HG02678 (cell line): Measurements from ENCODE around the gene ERAP2.
A peak's percentile ranks its signal among the peaks of the same experiment; 100 is the strongest.
"Not testable (repeated sequence)": the region's sequence is repeated elsewhere in the genome, so short reads cannot be mapped to it uniquely, and the experiment has no call there.

Experiments used
- ATAC-seq: cut with Tn5 transposase; IDR thresholded peaks from one replicate; pipeline ENCODE4 v1.9.1; 2021; ENCODE audit warnings: mild to moderate bottlenecking, moderate library complexity; ENCODE audit not compliant: unreplicated experiment

The ERAP2 gene

DNA sequence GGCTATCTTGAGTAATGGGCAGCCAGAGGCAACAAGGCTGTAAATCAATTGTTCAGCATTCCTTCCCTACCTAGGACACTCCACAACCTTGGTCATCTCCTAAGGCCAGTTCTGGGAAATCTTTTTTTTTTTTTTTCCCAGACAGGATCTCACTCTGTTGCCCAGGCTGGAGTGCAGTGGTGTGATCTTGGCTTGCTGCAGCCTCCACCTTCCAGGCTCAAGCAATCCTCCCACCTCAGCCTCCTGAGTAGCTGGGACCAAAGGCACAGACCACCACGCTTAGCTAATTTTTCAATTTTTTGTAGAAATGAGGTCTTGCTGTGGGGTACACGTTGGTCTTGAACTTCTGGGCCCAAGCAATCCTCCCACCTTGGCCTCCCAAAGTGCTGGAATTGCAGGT, 54.7 kb downstream of the ERAP2 start:
- ATAC-seq: not testable (repeated sequence)

DNA sequence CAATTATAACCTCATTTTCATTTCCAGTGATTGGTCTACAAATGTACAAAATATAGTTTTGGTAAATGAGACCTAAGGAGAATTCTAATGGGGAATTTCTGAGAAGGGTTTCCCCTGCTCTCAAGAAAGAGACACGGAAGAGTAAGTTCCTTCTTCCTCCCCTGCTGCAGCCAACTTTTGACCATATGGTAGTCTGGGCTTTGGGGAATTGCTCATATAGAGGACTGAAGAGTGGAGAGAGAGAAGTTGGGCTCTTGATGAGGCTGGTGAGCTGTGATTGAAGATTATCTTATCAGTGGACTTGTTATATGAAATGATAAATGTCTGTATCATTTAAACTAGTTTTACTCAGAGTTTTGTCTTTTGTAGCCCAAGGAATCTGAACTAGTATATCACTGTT, 55.3 kb downstream of the ERAP2 start:
- ATAC-seq: no peak

DNA sequence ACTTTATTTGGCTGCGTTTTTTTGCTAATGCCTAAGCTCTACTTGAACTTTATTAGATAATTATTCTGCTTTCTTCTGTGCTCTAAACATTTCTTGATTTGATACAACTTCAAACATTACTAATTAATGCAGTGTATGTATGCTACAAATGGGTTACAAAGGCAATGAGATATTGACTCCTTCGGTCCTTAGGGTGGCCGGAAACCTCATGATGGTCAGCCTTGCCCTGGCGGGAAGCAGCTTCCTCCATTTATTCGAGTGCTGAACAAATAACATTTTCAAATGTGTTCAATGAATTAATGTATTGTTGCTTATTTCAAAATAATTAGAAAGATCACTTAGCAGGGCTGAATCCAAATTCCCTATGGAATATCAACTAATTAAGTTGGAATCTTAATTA, 55.7 kb downstream of the ERAP2 start:
- no peak for ATAC-seq

DNA sequence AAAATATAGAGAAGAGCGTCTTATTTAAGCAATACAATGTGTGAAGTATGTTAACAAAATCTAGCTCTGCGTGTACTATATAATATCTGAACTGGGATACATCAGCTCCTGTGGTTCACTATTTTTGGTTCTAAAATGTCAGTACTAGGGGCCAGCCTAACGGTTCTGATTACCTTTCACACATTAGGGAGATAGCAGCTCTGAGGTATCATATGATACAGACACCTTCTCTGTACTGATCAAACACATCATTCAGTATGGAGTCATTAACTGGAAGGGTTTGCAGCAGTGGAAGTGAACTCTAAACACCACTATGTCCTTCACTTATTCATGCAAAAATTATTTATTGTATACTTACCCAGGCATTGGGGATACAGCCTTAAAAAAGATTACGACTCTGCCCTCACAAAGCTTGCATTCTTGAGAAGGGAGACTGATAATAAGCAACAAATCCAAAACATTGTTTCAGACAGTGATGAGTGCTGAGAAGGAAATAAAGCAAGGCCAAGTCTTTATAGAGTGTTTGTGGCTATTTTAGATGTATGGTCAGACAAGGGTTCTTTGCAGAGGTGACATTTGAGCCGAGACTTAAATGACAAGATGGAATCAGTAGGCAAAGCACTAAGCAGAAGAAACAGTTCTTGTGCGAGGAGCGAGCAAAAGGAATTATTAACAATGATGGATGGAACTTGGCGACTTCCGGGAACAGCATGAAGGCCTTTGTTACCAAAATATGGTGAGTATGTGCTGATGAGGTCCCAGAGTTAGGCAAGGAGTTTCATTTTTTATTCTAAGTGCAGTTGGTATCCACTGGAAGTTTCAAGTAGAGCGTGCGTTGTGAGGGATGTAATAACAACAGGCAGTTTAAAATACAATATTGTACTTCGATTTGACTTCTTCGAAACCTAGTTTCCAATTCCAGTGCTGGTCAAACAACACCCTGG, 57.7 kb downstream of the ERAP2 start:
- ATAC-seq: no peak

DNA sequence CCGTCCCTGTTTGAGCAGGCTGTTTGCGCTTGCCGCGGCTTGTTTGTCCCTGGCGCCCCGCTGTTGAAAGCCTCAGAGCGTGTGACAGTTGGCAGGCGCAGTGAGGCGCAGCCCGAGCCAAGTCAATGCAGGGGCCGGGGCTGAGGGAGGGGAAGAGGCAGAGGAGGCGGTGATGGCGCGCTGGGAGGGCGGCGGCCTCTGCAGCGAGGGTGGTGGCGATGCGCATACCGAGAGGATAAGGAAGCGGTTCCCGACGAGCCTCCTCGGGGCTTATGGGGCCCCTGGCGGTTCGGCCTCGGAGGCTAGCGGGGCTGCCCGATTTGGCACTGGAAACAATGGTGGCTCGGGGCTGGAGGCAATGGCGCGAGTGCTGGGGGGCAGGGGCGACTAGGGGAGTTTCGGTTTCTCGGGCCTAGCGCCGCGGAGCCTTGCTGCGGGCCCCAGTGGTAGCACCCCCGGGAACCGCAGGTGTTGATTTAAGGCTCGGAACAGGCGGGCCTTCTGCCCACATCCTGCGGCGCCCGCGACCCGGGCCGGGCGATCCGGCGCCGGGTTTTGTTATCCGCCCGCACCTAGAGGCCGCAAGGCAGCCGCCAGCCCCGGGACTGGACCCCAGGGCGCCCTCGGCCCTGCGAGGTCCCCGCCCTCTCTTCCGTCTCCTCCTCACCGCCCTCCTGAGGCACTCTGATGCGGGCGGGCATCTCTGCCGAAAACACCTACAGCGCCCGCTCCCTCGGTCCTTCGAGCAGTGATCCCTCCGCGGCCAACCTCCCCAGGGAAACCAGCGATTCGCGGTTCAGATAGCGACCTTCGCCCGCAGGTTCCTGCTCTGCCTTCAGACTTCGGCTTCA, 58.6 kb downstream of the ERAP2 start:
- peak; percentile 62 for ATAC-seq

DNA sequence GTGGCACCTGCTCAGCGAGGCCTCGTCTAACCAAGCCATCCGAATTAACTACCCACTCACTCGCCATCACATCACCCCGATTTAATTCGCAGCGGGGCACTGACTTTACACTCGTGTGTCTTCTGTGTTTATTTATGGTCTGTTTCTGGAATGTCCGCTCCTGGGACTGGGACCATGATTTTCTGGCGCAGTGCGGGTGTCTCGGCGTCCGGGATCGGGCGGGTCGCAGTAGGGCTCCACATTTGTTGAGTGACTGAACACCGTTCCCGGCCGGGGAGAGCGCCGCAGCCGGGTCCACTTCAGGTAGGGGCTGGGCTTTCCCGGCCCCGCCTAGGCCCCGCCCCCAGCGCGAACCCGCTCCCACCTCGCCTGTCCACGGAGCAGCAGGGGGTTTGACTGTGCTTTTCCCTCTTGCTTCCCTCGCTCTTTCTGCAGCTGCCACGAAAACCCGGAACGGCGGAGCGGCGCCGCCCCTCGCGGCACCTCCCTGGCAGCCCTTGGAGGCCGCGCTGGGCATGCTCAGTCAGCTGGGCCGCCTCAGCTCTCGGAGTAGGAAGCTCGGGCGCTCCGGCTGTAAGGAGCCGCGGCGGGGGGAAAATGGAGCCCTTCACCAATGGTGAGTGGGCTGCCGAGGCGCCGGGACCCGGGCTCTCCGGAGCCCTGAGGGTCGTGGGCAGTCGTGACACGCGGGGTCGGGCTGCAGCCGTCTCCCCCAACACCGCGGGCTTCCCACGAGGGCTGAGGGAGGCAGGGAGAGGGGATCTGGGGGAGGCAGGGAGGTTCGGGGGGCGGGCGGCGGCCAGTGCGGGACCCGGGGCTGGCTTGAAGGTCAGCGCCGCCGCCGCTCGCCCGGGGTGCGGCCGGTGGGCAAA, 59.5 kb downstream of the ERAP2 start, which contains the start of gene LNPEP:
LNPEP (plus strand) TSS at position 522 of the 872 bp plus-strand sequence; CDS start at position 598, 76 bp downstream.
- peak; percentile 49 for ATAC-seq

DNA sequence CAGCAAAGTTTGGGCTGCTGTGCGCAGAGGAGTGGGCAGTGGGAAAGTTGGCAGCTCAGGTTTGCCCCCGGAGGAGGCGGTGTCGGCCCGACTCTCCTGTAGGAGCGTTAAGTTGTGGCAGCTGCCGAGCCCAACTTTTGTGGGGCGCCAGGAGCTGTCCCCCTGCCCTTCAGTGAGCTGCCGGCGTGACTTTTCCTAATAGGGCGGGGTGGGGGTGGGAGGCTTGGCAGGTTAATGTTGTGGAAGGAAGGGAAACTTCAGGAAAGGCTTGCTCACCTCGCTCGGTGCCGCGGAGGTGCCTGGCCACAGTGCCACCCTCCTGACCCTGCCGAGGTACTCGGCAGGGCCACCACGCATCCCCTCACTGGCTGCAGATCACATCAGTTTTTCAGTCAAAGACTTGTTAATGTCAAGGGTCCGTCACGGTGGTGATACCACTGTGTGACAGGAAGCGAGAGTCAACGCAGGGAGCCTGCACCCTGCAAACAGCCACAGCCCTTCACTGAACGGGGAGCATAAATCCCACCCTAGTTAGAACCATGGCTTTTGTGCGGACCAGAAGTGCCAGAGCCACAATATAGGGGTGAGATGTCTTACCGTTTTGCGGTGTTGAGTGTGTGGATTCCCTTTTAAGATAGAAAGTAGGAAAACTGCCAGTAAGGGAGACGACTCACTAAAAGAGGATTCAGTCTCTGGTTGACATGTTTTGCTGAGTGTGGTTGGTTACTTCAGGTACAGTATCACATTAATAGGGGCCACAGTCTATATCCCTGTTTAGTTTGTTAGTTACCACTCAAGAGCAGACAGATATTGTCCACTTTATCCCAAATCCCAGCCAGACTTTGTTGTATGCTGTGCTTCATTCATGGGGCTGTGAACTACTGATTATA, 60.4 kb downstream of the ERAP2 start:
- ATAC-seq: peak; percentile 23

DNA sequence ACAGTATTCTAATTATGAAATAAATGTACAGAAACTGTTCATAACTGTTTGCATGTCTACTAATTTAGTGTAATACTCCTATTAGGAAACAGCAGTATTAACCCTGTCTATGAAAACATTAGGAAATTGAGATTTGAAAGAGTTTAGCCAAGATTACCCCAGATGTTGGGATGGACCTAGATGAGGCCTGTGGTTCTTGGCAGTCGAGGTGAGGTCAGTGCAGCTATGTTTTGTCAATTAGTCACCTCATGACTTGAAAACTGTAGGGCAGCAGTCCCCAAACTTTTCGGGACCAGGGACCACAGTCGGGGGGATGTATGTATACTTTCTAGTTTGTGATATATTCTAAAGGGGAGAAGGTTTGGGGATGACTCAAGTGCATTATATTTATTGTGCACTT, 64.3 kb downstream of the ERAP2 start:
- ATAC-seq: no peak

DNA sequence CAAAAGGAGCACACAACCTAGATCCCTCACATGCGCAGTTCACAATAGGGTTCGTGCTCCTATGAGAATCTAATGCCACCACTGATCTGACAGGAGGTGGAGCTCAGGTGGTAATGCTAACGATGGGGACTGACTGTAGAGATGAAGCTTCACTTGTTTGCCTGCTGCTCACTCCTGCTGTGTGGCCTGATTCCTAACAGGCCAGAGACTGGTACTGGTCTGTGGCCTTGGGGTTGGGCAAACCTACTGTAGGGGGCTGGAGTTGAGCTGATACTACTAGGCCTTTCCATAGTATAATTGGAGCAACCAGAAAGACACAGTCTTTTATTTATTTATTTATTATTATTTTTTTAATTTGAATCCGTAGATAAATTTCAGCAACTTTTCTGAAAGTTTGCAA, 64.8 kb downstream of the ERAP2 start:
- no peak for ATAC-seq

DNA sequence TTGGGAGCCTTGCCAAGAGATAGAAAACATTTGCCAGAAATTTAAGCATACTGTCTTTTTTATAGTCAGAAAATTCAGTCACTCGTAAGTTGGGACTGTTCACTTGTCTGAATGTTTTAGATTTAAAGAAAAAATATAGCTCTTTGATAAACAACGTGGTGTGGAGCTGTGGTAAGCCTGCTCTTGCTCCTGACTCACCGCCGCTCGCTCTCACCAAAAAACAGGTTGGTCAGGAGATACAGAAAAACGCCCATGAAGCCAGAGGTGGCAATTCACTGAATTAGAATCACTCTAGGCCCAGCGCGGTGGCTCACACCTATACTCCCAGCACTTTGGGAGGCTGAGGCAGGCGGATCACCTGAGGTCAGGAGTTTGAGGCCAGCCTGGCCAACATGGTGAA, 65.8 kb downstream of the ERAP2 start:
- no peak for ATAC-seq

DNA sequence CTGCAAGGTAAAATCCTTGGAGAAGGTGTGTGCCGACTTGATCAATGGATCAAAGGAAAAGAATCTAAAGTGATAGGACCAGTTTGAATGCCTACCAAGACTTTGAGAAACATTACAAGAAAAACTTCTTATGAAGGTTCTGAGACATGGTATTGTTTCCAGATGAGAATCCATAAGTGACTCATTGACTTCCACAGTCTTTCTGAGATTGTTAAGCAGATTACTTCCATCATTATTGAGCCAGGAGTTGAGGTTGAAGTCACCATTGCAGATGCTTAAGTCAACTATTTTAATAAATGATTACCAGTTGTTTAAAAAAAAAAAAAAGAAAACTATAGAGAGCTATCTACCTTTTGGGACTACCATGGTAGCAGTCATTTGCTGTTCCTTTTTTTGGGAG, 66.6 kb downstream of the ERAP2 start:
- no peak for ATAC-seq

DNA sequence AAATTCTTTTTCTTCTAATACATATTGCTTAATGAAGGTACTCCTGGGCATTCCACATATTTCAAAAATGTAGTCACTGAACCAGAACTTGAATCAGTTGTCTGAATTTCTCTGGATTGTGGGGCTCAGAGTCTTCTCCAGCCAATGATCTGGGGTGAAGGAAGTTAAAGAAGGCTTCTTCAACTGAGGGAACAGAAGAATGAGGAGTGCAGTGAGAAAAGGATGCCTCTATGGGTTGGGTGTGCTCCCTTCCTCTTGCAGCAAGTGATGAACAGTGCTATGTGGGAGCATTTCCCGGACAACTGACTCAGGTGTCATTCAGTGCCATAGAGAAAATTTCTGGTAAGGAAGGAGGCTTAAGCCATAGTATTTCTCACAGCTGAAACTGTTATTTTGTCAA, 67.5 kb downstream of the ERAP2 start:
- ATAC-seq: no peak

DNA sequence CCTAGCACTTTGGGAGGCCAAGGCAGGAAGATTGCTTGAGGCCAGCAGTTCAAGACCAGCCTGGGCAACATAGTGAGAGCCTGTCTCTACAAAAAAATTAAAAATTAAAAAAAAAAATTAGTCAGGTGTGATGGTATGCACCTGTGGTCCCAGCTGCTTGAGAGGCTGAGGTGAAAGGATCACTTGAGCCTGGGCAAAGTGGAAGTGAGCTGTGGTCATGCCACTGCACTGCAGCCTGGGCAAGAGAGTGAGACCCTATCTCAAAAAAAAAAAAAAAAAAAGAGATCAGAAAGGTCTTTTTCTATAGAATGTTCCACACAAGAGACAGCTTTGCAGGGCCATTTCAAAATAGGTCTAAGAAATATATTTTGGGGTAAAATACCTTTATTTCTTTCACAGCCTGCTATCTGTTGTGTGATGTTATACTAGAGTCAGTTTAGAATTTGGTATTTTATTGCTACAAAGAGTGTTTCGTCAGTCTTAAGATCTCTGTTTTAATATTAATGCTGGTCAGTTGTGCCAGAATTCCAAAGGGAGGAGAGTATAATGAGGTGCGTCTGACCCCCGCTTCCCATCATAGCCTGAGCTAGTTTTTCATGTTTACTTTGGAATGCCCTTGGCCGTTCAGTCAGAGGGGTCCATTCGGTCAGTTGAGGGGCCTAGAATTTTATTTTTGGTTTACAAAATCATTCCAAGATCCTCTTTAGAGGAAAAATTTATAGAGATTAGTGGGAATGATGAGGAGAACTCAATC, 69.0 kb downstream of the ERAP2 start:
- ATAC-seq: no peak

DNA sequence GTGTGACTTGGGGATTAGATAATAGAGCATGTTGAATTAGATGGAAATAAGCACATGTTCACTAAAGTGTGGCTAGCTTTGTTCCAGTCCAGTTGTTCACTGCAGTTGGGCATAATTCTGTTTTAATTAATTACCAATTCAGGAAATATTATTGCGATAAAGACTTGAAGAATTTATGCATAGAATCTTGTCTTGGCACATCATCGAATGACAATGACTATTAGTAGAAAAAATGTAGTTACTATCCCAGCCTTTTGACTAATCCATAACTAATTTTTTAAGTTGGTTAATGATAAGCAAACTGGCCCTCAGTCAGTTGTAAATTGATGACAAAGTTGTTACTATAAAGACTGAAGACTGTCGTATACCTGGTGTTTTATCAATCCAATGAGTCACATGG, 70.1 kb downstream of the ERAP2 start:
- no peak for ATAC-seq

DNA sequence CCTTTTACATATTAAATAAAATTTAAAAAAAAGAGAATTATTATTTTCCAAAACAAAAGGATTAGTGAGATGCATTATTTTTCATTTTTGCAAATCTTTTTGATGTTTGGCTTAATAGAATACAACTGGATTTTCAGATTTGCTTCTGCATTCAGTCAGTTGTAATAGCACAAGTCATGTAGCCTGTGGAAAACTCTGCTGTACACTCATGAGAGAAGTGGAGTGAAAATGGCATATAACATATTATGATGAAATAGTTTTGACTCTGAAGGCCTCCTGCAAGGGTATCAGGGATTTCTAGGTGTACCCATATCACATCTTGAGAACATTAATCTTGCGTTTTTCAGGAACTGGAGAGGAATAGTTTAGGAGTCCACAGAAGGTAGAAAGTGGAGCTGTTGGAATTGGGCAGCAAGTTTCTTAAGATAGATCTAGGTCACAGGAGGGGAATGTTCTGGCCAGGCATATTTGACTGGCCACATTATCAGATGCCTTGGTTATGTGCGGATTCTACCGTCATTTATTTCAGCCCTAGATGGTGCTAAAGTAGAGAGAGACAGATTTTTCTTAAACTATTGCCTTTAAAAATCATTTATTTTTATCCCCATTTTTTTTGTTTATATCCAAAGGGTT, 75.9 kb downstream of the ERAP2 start:
- ATAC-seq: no peak

DNA sequence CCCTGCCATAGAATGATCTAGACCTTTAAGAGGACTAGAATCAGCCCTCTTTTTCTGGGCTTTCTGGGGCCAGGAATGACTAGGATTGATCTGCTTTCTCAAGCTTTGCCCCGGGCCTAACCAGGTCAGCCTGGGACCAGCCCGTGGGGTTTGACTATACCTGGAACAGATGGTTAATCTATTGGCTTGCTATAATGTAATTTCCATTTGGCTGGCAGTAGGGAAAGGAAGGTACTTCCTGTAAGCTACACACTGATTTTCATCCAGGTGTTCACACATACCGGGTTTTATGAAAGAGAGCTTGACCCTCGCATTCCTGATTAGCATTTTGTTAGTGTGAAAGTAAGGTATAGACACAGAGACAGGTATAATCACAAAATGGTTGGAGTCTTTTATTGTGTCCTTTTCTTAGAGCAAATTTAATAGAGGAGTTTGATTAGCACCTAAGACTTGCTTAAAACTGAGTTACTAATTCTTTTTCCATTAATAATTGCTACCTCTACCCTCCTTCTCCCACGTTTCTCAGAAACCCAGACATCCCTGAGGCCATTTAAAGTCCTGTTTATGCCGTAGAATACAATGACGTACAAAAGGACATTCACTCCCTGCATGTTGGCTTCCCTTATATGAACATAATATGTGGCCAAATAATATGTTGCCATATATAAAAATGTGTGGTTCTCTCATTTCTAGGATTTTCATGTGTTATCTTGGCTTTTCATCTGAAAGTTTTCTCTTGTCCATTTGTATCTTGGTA, 76.9 kb downstream of the ERAP2 start:
- ATAC-seq: no peak

DNA sequence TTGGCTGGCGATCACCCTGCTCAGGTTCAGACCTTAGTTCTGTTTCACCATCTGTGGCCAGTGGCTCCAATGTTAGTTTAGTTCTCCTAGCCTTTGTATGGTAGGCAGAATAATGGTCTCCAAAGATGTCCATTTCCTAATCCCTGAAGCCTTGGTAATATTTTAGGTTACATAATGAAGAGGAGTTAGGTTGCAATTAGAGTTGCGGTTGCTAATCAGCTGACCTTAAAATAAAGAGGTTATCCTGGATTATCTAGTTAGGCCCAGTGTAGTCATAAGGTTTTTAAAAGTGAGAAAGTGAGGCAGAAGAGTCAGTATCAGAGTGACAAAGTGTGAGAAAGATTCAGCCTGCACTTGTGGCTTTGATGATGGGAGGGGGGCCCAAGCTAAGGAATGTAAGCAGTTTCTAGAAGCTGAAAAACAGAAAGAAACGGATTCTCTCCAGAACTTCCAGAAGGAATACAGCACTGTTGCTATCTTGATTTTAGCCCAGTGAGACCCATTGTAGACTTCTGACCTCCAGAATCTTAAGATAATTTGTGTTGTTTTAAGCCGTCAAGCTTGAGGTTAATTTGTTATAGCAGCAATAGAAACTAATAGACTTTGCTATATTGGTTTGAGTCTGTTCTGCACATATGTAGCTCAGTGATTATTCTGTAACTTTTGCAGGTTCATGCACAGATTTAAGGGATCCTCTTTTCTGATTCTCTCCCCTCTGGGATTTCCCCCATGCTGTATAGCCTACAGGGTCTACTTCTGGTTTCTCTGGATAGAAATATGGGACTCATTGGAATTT, 81.2 kb downstream of the ERAP2 start:
- ATAC-seq: peak; percentile 43
